ENCODE results near the gene PARP11.

The PARP11 gene

DNA sequence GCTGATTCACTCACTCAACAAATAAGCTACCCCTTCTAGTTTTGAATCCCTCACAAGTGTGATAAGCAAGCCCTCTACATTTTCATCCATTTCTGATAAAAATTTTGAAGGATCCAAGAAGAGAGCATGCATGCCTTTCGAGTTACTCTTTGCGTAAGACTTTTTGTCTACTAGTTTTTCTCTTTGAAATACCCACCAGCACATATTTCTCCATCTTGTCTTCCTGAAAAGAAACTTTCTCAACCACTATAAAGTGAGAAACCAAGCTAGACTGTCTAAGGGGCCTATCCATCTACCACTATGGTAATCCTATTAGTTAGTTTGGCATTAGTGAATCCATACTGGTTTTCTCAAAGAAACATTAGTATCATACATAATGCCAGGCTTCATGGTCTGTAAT lies 56.9 kb downstream of the PARP11 start:
- no peak for FAIRE-seq

DNA sequence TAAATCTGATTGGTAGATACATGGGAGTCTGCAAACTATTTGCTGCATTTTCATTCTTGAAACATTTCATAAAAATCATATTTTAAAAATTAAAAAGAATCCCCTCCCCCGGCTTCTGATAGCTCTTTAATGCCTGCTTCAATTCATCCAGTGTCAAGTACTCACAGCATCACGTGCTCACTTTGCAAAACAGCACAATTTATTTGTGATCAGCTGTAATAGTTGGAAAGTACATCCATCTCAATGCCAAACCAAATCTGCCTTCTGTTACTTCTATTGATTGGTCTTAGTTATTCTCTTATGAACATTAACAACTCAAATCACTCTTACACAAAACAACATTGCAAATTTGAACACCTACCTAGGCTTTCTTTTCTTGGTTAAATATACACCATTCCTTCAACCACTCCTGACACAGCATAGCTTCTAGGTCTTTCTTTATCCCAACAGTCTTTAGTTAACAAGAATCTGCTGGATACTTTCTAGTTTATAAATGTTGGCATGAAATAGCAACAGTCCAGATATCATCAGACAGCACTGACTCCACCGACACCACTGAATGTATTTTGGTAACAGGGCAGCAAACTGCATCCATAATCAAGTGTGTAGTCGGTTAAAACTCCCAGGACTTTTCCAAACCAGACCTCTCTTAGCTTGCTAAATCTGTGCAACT lies 58.0 kb downstream of the PARP11 start:
- FAIRE-seq: no peak

DNA sequence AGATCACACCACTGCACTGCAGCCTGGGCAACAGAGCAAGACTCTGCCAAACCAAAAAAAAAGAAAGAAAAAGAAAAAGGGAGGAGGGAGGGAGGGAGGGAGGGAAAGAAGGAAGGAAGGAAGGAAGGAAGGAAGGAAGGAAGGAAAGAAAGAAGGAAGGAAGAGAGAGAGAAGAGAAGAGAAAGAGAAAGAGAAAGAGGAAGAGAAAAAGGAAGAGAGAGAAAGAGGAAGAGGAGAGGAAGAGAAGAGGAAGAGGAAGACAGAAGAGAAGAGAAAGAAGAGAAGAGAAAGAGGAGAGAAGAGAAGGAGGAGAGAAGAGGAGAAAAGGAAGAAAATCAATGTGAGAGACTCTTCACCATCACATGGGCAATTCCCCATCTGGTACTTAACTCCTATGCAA lies 62.7 kb downstream of the PARP11 start:
- no peak for FAIRE-seq

- no peak for FAIRE-seq
Measured at GRCh38 chr12:3810016-3810370, 63.2 kb downstream of the PARP11 start.

- FAIRE-seq: peak; percentile 23
Measured at GRCh38 chr12:3809357-3810015, 63.7 kb downstream of the PARP11 start.

- no peak for FAIRE-seq
Measured at GRCh38 chr12:3805077-3805476, 68.1 kb downstream of the PARP11 start.

- no peak for FAIRE-seq
Measured at GRCh38 chr12:3803865-3804472, 69.2 kb downstream of the PARP11 start.

DNA sequence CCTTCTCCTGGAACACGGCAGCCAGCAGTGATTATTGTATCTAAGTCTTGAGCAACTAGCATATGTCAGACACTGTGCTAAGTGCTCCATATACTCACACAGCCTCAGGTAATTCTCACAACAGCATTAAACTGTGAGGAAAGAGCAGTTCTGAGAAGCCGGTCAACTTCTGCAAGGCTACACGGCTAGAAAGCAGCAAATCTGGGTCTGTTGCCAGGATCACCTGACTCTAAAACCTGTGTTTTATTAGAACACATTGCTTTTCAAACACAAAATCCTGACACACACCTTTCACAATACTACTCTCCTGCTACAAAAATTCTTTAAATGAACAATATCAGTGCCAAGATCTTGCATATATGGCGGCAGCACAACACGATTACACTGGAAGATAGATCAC lies 70.5 kb downstream of the PARP11 start:
- FAIRE-seq: no peak

DNA sequence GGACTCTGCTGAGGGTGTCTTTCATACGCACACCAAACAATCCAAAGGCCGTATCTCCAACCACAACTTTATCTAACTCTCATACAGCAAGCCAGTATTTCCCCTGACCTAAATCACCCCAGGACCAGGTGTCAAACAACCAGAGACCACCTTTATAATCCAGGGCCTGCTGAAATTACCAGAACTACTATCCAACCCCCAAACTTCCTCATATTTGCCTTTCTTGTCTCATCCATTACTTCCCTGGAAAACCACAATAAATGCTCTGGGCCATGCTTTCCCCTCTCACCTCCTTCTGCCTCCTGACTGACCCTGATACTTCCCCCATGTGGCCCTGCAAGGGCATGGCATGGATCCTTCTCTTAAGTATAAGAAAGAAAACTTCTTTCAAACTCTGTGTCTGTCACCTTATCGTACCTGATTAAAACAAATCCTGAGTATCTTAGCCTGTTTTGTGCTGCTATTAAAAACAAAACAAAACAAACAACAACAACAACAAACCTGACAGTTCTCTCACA lies 75.6 kb downstream of the PARP11 start:
- no peak for FAIRE-seq

- no peak for FAIRE-seq
Measured at GRCh38 chr12:3795492-3796133, 77.6 kb downstream of the PARP11 start.

DNA sequence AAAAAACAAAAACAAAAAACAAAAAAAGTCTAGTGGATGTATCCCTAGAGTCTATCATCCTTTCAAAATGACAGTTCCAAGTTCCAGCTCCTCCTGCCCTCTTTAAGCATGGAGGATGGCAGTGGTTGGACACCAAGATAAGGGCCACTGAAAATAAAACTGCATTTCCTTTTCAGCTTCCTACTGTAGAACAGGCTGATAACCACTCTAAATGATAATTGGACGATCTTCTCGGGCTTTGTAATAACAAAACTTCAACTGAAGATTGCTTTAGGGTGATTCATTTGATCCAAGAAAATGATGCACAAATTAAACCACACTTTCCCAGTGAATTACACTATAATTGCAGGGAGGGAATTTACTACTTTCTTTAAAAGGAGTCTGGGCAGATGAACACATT lies 78.1 kb downstream of the PARP11 start:
- no peak for FAIRE-seq

DNA sequence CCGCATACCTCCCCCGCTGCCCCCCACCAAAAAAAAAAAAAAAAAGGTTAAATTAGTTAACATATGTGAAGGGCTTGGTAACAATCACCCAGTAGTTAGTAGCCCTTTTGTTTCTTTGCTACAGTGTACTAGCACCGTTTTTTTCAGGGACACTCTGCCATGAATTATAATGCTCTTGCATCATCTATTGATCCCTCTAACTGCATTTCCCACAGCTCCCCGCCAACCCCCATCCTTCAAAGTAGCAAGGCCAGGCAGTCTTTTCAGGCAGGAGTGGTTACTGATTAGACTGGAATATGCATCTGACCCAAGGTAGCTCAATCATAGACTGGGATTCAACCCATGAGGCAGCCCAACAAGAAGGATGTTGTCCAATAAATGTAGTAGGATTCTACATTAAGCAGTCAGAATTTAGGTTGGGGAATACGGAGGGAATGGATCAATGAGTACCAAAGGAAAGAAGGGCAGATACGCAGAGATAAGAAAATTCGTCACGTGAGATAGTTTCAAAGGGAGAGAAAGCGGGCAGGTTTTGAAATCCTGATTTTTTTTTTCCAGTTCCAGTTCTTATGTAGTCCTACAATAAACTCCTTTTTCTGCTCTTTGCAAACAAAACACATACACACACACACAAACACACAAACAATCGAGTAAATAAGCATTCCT lies 80.4 kb downstream of the PARP11 start:
- FAIRE-seq: no peak

GRCh38 chr12:3791256-3791874 lies 81.8 kb downstream of the PARP11 start:
- FAIRE-seq: no peak

GRCh38 chr12:3790642-3791041 lies 82.6 kb downstream of the PARP11 start:
- no peak for FAIRE-seq

DNA sequence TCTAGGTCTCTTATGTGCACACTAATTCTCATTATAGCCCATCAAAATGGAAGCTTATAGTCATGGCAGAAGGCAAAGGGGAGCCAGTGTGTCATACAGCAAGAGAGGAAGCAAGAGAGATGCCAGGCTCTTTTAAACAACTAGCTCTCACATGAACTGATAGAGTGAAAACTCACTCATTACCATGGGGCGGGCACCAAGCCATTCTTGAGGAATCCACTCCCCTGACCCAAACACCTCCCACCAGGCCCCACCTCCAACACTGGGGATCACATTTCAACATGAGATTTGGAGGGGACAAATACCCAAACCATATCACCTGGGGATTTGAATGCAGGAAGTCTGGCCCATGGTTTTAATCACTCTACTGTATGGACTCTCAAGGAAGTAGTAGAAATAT lies 83.4 kb downstream of the PARP11 start:
- no peak for FAIRE-seq

- no peak for FAIRE-seq
Measured at GRCh38 chr12:3777206-3777809, 95.9 kb downstream of the PARP11 start.

- no peak for FAIRE-seq
Measured at GRCh38 chr12:3775385-3776035, 97.7 kb downstream of the PARP11 start.

DNA sequence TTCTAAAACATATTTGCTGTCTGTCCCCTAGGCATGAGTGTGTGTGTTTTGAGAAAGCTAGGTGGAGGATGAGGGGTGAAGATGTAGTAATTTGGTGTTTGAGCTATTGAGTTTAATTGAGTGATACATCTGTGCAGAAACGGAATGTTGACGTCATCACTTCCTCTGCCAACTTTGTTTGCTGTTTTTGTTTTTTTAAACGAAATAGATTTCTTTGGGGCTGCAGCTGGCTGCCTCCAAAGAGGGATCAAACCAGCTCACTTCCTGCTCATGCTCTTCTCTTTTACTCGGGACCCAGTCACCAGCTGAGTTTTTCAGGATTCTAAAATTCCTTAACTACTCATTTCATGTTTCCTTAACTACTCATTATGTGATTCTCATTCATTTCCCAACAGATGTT lies 100.8 kb downstream of the PARP11 start:
- no peak for FAIRE-seq

DNA sequence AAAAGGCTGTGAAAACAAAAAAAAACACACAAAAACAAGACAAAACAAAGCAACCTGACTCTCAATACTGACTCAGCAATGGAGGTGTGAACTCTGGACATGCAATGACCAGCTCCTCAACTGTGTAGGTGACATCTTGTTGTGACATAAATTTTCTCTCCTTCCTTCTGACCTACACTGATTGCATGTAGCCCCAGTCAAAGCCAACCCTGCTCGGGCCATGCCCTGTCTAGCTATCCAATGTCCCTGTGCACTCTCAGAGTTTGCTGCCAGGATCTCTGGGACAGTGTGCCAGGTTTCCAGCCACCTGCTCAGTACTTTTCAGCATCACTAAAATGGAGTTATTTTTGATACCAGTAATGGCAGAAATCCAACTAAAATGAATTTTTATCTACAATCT lies 101.3 kb downstream of the PARP11 start:
- no peak for FAIRE-seq

GRCh38 chr12:3770891-3771290 lies 102.3 kb downstream of the PARP11 start:
- FAIRE-seq: no peak

GRCh38 chr12:3768911-3769447 lies 104.2 kb downstream of the PARP11 start:
- no peak for FAIRE-seq
